CD4-positive, alpha-beta memory T cell (primary cell): Measurements from ENCODE around the gene FAM83F. TPM values are rescaled to one million over a fixed set of nuclear protein-coding genes. Genes with fewer than 3 reads are reported as not detected.

Source experiments
- CTCF ChIA-PET: fragments of 350-600 bp; sonication (Branson Sonifier 250); formaldehyde crosslinking; loops from one replicate; lab custom pipeline; 2021; ENCODE audit warnings: inconsistent platforms; ENCODE audit not compliant: partially characterized antibody; lab: Charles Lee
- POLR2A ChIA-PET: fragments of 350-600 bp; sonication (Branson Sonifier 250); formaldehyde crosslinking; loops from one replicate; lab custom pipeline; 2021; ENCODE audit not compliant: partially characterized antibody; lab: Charles Lee
- DNase-seq, 5 donors: peaks; one replicate each; pipeline versions ENCODE4 v3.0.0 to v3.0.0-alpha.2; 2020 to 2022; ENCODE audit warnings: mixed read lengths in 1 of 5
- H3K27ac ChIP-seq: one replicate; pipeline ENCODE4 v1.7.0; 2013; ENCODE audit warnings: low read depth, low read length
- H3K27me3 ChIP-seq: 2 replicates; pipeline ENCODE4 v1.7.0; 2013; ENCODE audit warnings: mild to moderate bottlenecking, low read length, moderate library complexity; ENCODE audit not compliant: insufficient read depth
- H3K36me3 ChIP-seq: 2 replicates; pipeline ENCODE4 v1.7.0; 2013; ENCODE audit warnings: mild to moderate bottlenecking, low read length, moderate library complexity; ENCODE audit not compliant: insufficient read depth
- H3K4me1 ChIP-seq: 2 replicates; pipeline ENCODE4 v1.7.0; 2013; ENCODE audit warnings: mild to moderate bottlenecking, low read length, moderate library complexity; ENCODE audit not compliant: insufficient read depth
- H3K4me3 ChIP-seq, 2 donors: one replicate each; pipeline ENCODE4 v1.7.0; 2013; ENCODE audit warnings: low read length in 2 of 2, mild to moderate bottlenecking in 1 of 2
- H3K9me3 ChIP-seq, 2 donors: one replicate each; pipeline ENCODE4 v1.7.0; 2013; ENCODE audit warnings: low read length in 2 of 2, control low read depth in 1 of 2; ENCODE audit not compliant: control insufficient read depth in 1 of 2
- H3K27ac Mint-ChIP-seq, 7 donors: one replicate each; pipeline ENCODE4 v1.8.0; 2020 to 2021; ENCODE audit warnings: mixed read lengths in 7 of 7, mild to moderate bottlenecking in 6 of 7, inconsistent platforms in 3 of 7, moderate library complexity in 3 of 7
- H3K27me3 Mint-ChIP-seq, 2 donors: one replicate each; pipeline ENCODE4 v1.8.0; 2020 to 2021; ENCODE audit warnings: mixed read lengths in 2 of 2
- H3K36me3 Mint-ChIP-seq, 2 donors: one replicate each; pipeline ENCODE4 v1.8.0; 2020 to 2021; ENCODE audit warnings: mixed read lengths in 2 of 2, inconsistent platforms in 1 of 2, mild to moderate bottlenecking in 1 of 2
- H3K4me1 Mint-ChIP-seq, 4 donors: one replicate each; pipeline ENCODE4 v1.8.0; 2020 to 2021; ENCODE audit warnings: mixed read lengths in 4 of 4, mild to moderate bottlenecking in 1 of 4
- H3K4me3 Mint-ChIP-seq, 8 donors: one replicate each; pipeline ENCODE4 v1.8.0; 2020 to 2021; ENCODE audit warnings: mixed read lengths in 8 of 8, mild to moderate bottlenecking in 7 of 8, moderate library complexity in 6 of 8, inconsistent platforms in 3 of 8
- H3K9me3 Mint-ChIP-seq, 8 donors: one replicate each; pipeline ENCODE4 v1.8.0; 2020 to 2021; ENCODE audit warnings: mixed read lengths in 8 of 8, mild to moderate bottlenecking in 5 of 8, inconsistent platforms in 3 of 8, moderate library complexity in 1 of 8
- intact Hi-C: fragments of 100-400 bp; cut with micrococcal nuclease; formaldehyde crosslinking; loops from one replicate; pipeline ENCODE4 v1.15.1; 2023
- polyA plus RNA-seq, 2 donors: library from polyadenylated mRNA; unstranded; fragments of 300-500 nt; fragmentation: Illumina TruSeq; gene quantifications; one replicate each; pipeline ENCODE4 v1.2.3, GENCODE V29; 2021
- total RNA-seq, 2 experiments: library from RNA; stranded (reverse); gene quantifications; one replicate each; pipeline ENCODE4 v1.2.3, GENCODE V29; 2021

The FAM83F gene
- total and polyA plus RNA-seq, 4 experiments from 2014 or later: 0.29 TPM; not detected in 3

GRCh38 chr22:40082184-40082583, 87.4 kb downstream of the FAM83F start:
- ChIA-PET CTCF (interaction anchor here (1.0 kb wide), 1 partner anchor 8 kb away, joined by 3 read pairs; no protein-coding TSS in a partner anchor), POLR2A (interaction anchor here (0.6 to 1.2 kb wide), 2 partner anchors 38 to 449 kb away, joined by 3 to 4 read pairs; no protein-coding TSS in a partner anchor)
- Mint-ChIP-seq H3K4me1 (peaks cover 28 to 30% (median 29%) of the 10 kb centered on the region in 4 donors), H3K36me3 (peaks cover 0 to 2% of the 10 kb centered on the region in 2 donors), H3K27ac (no peak overlapping the region), H3K4me3 (no peak overlapping the region), H3K9me3 (no peaks in the 10 kb centered on the region), H3K27me3 (no peaks in the 10 kb centered on the region)
- Histone ChIP-seq H3K36me3 (no peaks in the 10 kb centered on the region), H3K27ac (no peak overlapping the region), H3K4me1 (peaks cover 74% of the 10 kb centered on the region), H3K27me3 (no peaks in the 10 kb centered on the region), H3K9me3 (no peaks in the 10 kb centered on the region), H3K4me3 (no peak overlapping the region)
- no peak for DNase-seq
- intact Hi-C loops: no loop called here

GRCh38 chr22:40083794-40084193, 89.0 kb downstream of the FAM83F start:
- Histone ChIP-seq H3K9me3 (no peaks in the 10 kb centered on the region), H3K4me1 (peaks cover 77% of the 10 kb centered on the region), H3K27ac (no peak overlapping the region), H3K27me3 (no peaks in the 10 kb centered on the region), H3K4me3 (no peak overlapping the region), H3K36me3 (no peaks in the 10 kb centered on the region)
- intact Hi-C loops: no loop called here
- ChIA-PET CTCF (no interaction called here), POLR2A (no interaction called here)
- H3K4me1 Mint-ChIP-seq: peaks cover 32 to 36% (median 33%) of the 10 kb centered on the region in 4 donors
- no peaks in the 10 kb centered on the region for H3K9me3 Mint-ChIP-seq
- DNase-seq: no peak
- H3K36me3 Mint-ChIP-seq: peaks cover 0 to 2% of the 10 kb centered on the region in 2 donors
- H3K27me3 Mint-ChIP-seq: no peaks in the 10 kb centered on the region
- no peak overlapping the region for H3K4me3 Mint-ChIP-seq
- H3K27ac Mint-ChIP-seq: no peak overlapping the region

GRCh38 chr22:40084246-40084645, 89.5 kb downstream of the FAM83F start:
- H3K27me3 Mint-ChIP-seq: no peaks in the 10 kb centered on the region
- peaks cover 31 to 39% (median 33%) of the 10 kb centered on the region in 4 donors for H3K4me1 Mint-ChIP-seq
- H3K27ac Mint-ChIP-seq: no peak overlapping the region
- H3K9me3 Mint-ChIP-seq: no peaks in the 10 kb centered on the region
- H3K4me3 Mint-ChIP-seq: no peak overlapping the region
- H3K36me3 Mint-ChIP-seq: peaks cover 0 to 2% of the 10 kb centered on the region in 2 donors
- Histone ChIP-seq H3K36me3 (no peaks in the 10 kb centered on the region), H3K9me3 (no peaks in the 10 kb centered on the region), H3K27ac (no peak overlapping the region), H3K4me1 (peaks cover 77% of the 10 kb centered on the region), H3K4me3 (no peak overlapping the region), H3K27me3 (no peaks in the 10 kb centered on the region)
- intact Hi-C loops: no loop called here
- DNase-seq: no peak
- POLR2A ChIA-PET: no interaction called here
- CTCF ChIA-PET: no interaction called here

- Mint-ChIP-seq H3K27me3 (no peaks in the 10 kb centered on the region), H3K27ac (peak overlapping the region in 2 of 7 donors; percentile 26 to 67), H3K4me3 (no peak overlapping the region), H3K4me1 (peaks cover 48 to 82% (median 61%) of the 10 kb centered on the region in 4 donors), H3K36me3 (peaks cover 0 to 7% of the 10 kb centered on the region in 2 donors), H3K9me3 (peaks cover 0 to 3% (median 0%) of the 10 kb centered on the region in 8 donors)
- H3K27me3 ChIP-seq: no peaks in the 10 kb centered on the region
- no peaks in the 10 kb centered on the region for H3K36me3 ChIP-seq
- H3K4me3 ChIP-seq: no peak overlapping the region
- intact Hi-C loops: no loop called here
- ChIA-PET POLR2A (interaction anchor here (1.4 to 1.5 kb wide), 2 partner anchors 17 to 258 kb away, joined by 3 read pairs; no protein-coding TSS in a partner anchor), CTCF (no interaction called here)
- H3K4me1 ChIP-seq: peaks cover 76% of the 10 kb centered on the region
- no peaks in the 10 kb centered on the region for H3K9me3 ChIP-seq
- H3K27ac ChIP-seq: no peak overlapping the region
- DNase-seq: no peak
These were observed 94.1 kb downstream of the FAM83F start for GRCh38 chr22:40088818-40089217.

Other genes with a start within 250 kb of the FAM83F start
- gene ENTHD1, start 101.2 kb upstream of the FAM83F start, total RNA-seq: under 1 TPM; 0.26 to 0.47 TPM
- under 1 TPM; 0.10 to 0.14 TPM for gene ENTHD1, start 101.2 kb upstream of the FAM83F start, polyA plus RNA-seq
- gene GRAP2, start 93.9 kb upstream of the FAM83F start, total RNA-seq: 100 to 1,000 TPM; 134 to 140 TPM
- gene GRAP2, start 93.9 kb upstream of the FAM83F start, polyA plus RNA-seq: 10 to 100 TPM; 53.1 to 86.7 TPM
- 10 to 100 TPM in 1 of 2 experiments, 1 to 10 TPM in 1; 9.3 to 10.2 TPM for gene TMA7B, start 34.6 kb upstream of the FAM83F start, total RNA-seq
- gene TMA7B, start 34.6 kb upstream of the FAM83F start, polyA plus RNA-seq: 1 to 10 TPM in 1 of 2 donors, not detected in 1; 3.3 TPM
- gene TNRC6B, start 183.0 kb downstream of the FAM83F start, total RNA-seq: 100 to 1,000 TPM; 137 to 155 TPM
- gene TNRC6B, start 183.0 kb downstream of the FAM83F start, polyA plus RNA-seq: 100 to 1,000 TPM in 1 of 2 donors, 10 to 100 TPM in 1; 27.3 to 109 TPM